SHP77 treated with DMSO at 0.1 percent for 48 hours (cell line): ENCODE measurements around the gene YTHDF1.

Experiments used
- DNase-seq: peaks from one replicate; lab custom pipeline; 2025; lab: John Stamatoyannopoulos, UW

The YTHDF1 gene

GRCh38 chr20:63208346-63208909 is 7.5 kb downstream of the YTHDF1 start:
- no peak for DNase-seq

- no peak for DNase-seq
Measured at GRCh38 chr20:63206878-63207277, 9.1 kb downstream of the YTHDF1 start.

GRCh38 chr20:63205896-63206295 is 10.0 kb downstream of the YTHDF1 start:
- DNase-seq, result no peak

GRCh38 chr20:63204362-63204761 is 11.6 kb downstream of the YTHDF1 start:
- no peak for DNase-seq

GRCh38 chr20:63202811-63203526 is 13.0 kb downstream of the YTHDF1 start:
- DNase-seq, result no peak

- DNase-seq, result no peak
Measured at GRCh38 chr20:63202021-63202420, 13.9 kb downstream of the YTHDF1 start.

- DNase-seq, result no peak
Measured at GRCh38 chr20:63198606-63199005, 17.3 kb downstream of the YTHDF1 start.

GRCh38 chr20:63196768-63197470 is 19.0 kb downstream of the YTHDF1 start:
- DNase-seq, result no peak

GRCh38 chr20:63194797-63195173 is 21.1 kb downstream of the YTHDF1 start:
- DNase-seq, result no peak

- DNase-seq, result no peak
Measured at GRCh38 chr20:63194007-63194796, 21.7 kb downstream of the YTHDF1 start.

- no peak for DNase-seq
Measured at GRCh38 chr20:63192721-63193120, 23.2 kb downstream of the YTHDF1 start.

GRCh38 chr20:63191400-63191799 is 24.5 kb downstream of the YTHDF1 start:
- peak; percentile 98 for DNase-seq

GRCh38 chr20:63190828-63191227 is 25.1 kb downstream of the YTHDF1 start:
- DNase-seq, result no peak

- no peak for DNase-seq
Measured at GRCh38 chr20:63189846-63190559, 25.9 kb downstream of the YTHDF1 start.

GRCh38 chr20:63189322-63189642 is 26.6 kb downstream of the YTHDF1 start:
- no peak for DNase-seq

- DNase-seq, result no peak
Measured at GRCh38 chr20:63188641-63189321, 27.1 kb downstream of the YTHDF1 start.

GRCh38 chr20:63188159-63188442 is 27.8 kb downstream of the YTHDF1 start:
- no peak for DNase-seq

- no peak for DNase-seq
Measured at GRCh38 chr20:63187338-63188158, 28.4 kb downstream of the YTHDF1 start.

- no peak for DNase-seq
Measured at GRCh38 chr20:63186528-63187316, 29.2 kb downstream of the YTHDF1 start.

GRCh38 chr20:63186084-63186483 is 29.8 kb downstream of the YTHDF1 start:
- no peak for DNase-seq
